Vagina (tissue), 2 donors: Measurements from ENCODE around the gene LGR6. TPM values are rescaled to one million over a fixed set of nuclear protein-coding genes. Genes with fewer than 3 reads are reported as not detected.

Experiments
- DNase-seq, 2 donors: peaks; one replicate each; pipeline ENCODE4 v3.0.0-alpha.2; 2017; ENCODE audit errors: extremely low spot score in 2 of 2
- H3K27ac ChIP-seq: fragments of 200-600 bp; sonication (generic); one replicate; pipeline ENCODE4 v1.5.1; 2019
- H3K27me3 ChIP-seq: fragments of 200-600 bp; sonication (generic); one replicate; pipeline ENCODE4 v1.5.1; 2019
- H3K36me3 ChIP-seq, 2 donors: fragments of 200-600 bp; sonication (generic); one replicate each; pipeline ENCODE4 v1.5.1; 2017 to 2019
- H3K4me1 ChIP-seq: fragments of 200-600 bp; sonication (generic); one replicate; pipeline ENCODE4 v1.5.1; 2019
- H3K4me3 ChIP-seq, 2 donors: fragments of 200-600 bp; sonication (generic); 1 replicate in 1 of 2; 2 replicates in 1 of 2; pipeline ENCODE4 v1.5.1; 2016 to 2019
- H3K9me3 ChIP-seq: fragments of 200-600 bp; sonication (generic); one replicate; pipeline ENCODE4 v1.5.1; 2019
- CTCF ChIP-seq, 3 experiments: fragments of 450-650 bp in 2 of 3; fragments of 200-600 bp in 1 of 3; sonication (generic) in 1 of 3; IDR thresholded peaks; one replicate each; pipeline ENCODE4 v1.5.1; 2017 to 2019; ENCODE audit warnings: antibody characterized with exemption in 3 of 3, mild to moderate bottlenecking in 2 of 3, moderate library complexity in 2 of 3
- POLR2A ChIP-seq, 2 donors: fragments of 450-650 bp; IDR thresholded peaks; one replicate each; pipeline ENCODE4 v1.6.1; 2017; ENCODE audit warnings: antibody characterized with exemption in 2 of 2, mild to moderate bottlenecking in 2 of 2, moderate library complexity in 2 of 2
- POLR2AphosphoS5 ChIP-seq, 2 donors: sonication (generic); formaldehyde crosslinking; IDR thresholded peaks; one replicate each; pipeline ENCODE4 v1.9.0; 2017; ENCODE audit warnings: antibody characterized with exemption in 2 of 2, mild to moderate bottlenecking in 2 of 2, low read depth in 1 of 2; ENCODE audit not compliant: insufficient read depth in 1 of 2
- intact Hi-C: fragments of 100-400 bp; cut with DNase I; formaldehyde crosslinking; loops from one replicate; pipeline ENCODE4 v1.15.1; 2023
- total RNA-seq: library from RNA; depleted of rRNA; stranded (reverse); fragments of >200 nt; gene quantifications from one replicate; pipeline ENCODE4 v1.2.3, GENCODE V29; 2016

The LGR6 gene
- total RNA-seq, 1 donor from 2014 or later = 6.6 TPM

DNA sequence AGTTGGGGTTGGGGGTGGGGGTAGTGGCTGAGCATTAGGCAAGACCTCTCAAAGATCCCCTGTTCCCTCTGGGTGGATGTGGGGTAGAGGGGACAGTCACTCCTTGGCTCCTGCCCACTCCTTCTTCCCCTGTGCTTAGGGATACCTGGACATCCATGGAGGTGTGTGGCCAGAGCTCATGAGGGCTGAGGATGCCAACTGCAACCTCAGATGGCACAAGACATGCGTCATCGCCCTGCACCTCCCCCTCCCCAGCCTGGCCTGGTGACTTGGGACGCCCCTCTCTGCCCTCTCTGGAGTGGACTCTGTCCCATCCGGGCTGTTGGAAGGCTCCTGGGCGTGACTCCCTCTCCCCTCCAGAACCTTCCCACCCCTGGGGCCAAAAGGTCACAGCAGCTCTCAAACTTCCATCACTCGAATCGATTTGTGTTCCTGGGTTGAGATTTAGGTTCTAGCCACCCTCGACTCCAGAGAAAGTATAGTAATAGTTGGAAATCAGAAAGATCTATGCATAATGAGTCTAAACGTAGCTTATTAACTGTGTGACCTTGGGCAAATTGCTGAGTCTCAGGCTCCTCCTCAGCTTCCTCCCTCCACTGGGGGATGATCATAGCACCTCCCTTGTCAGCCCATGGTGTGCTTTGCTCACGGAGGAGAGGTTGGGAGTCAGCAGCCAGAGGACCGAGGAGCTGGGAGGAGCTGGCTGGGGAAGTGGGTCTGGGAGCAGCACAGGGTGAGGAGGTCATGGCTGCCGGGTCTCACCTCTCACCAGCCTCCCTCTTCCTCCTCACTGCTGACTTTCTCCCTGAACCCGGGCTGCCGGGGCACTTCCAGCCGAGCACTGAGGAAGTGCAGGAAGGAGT lies 30.9 kb upstream of the LGR6 start:
- no peaks in the 10 kb centered on the region for H3K9me3 ChIP-seq
- no peak overlapping the region for H3K4me3 ChIP-seq
- peaks cover 17% of the 10 kb centered on the region for H3K4me1 ChIP-seq
- DNase-seq = no peak
- no peaks in the 10 kb centered on the region for H3K36me3 ChIP-seq
- intact Hi-C loops = no loop called here
- TF ChIP-seq POLR2AphosphoS5 (IDR thresholded peaks at IDR 0.05; ENCODE audit: insufficient read depth in 1 of 2, low read depth in 1 of 2) (no peak), POLR2A (IDR thresholded peaks at IDR 0.05) (no peak), CTCF (IDR thresholded peaks at IDR 0.05) (no peak)
- H3K27ac ChIP-seq = peak overlapping the region; percentile 36
- no peaks in the 10 kb centered on the region for H3K27me3 ChIP-seq

DNA sequence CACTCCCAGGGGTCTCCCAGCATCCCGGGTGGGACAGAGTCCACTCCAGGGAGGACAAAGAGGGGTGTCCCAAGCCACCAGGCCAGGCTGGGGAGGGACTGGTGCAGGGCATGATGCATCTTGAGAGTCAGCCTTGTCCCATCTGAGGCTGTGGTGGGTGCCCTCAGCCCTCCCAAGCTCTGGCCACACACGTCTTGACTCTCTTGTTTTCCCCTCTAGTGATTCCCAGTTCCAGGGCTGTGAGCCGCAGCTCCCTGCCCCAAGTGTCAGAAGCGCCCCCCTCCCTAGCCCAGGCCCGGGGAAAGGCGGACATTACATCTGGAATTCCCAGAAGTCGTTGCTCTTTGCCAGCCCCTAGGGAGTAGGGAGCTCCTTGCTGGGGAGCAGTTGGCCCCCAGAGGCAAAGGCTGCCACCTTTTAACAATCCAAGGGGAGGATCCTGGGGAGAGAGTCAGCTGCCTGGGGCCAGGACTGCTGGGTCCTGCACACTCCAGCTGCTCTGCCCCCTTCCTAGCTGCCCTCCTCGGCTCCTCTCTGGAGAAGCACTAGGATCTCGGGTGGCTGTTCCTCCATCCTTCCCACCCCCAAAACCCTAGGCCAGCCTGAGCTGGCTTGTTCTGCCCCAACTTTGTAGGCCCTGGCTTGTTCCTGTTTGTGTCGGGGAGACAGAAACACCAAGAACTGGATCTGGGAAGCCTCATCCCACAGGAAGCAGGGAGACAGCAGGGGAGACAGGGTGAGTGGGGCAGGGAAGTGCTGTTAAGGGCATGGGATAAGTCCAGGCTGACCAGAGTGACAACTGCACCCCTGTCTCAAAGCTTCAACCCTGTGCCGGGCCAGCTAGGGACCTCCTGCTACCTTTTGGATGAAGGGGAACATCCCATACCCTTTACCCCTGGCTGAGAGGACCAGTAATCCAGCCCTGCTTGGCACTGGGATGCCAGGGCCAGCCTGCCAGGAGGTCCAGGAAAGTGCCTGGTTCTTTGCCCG lies 30.0 kb upstream of the LGR6 start:
- H3K4me3 ChIP-seq = no peak overlapping the region
- intact Hi-C loops = no loop called here
- no peaks in the 10 kb centered on the region for H3K36me3 ChIP-seq
- DNase-seq = no peak
- no peaks in the 10 kb centered on the region for H3K27me3 ChIP-seq
- TF ChIP-seq POLR2A (IDR thresholded peaks at IDR 0.05) (no peak), POLR2AphosphoS5 (IDR thresholded peaks at IDR 0.05; ENCODE audit: insufficient read depth in 1 of 2, low read depth in 1 of 2) (no peak), CTCF (IDR thresholded peaks at IDR 0.05) (no peak)
- peaks cover 26% of the 10 kb centered on the region for H3K4me1 ChIP-seq
- peak overlapping the region; percentile 36 for H3K27ac ChIP-seq
- H3K9me3 ChIP-seq = no peaks in the 10 kb centered on the region

DNA sequence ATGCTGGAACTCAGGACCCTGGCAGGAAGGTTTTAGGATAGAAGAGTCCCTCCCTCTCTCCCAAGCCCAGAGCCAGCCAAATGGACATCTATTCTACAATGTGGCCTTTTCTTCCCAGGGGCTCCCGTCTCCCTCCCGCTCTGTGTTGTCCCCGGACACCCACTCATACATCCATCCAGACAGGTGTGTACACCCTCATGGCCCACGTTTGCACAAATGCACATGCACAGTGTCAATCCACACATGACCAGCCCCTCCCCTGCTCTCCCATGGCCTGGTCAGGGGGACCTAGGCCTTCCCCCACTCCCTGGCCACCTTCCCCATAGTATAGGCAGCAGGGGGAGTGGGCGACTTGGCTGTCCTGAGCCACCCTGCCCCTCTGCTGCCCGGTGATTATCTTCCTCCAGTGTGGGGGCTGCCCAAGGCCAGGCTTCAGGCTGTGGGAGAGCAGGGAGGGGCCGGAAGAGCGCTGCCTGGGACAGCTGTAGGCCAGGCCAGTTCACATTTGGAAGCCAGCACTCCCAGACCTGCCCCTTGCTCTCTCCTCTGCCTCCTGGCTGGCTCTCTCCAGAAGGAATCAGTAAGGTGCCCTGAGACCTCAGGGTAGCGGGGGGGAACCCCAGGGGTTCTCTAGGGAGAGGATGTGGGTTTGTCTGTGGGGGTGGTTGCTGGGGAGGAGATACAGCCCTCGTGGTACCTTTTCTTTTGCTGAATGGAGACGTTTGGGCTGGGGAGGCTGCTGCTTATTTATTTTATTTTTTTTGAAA lies 29.1 kb upstream of the LGR6 start:
- H3K27me3 ChIP-seq = no peaks in the 10 kb centered on the region
- H3K4me1 ChIP-seq = peaks cover 30% of the 10 kb centered on the region
- H3K4me3 ChIP-seq = no peak overlapping the region
- TF ChIP-seq CTCF (IDR thresholded peaks at IDR 0.05) = no peak
- no peak for TF ChIP-seq POLR2AphosphoS5 (IDR thresholded peaks at IDR 0.05; ENCODE audit: insufficient read depth in 1 of 2, low read depth in 1 of 2)
- TF ChIP-seq POLR2A (IDR thresholded peaks at IDR 0.05) = no peak
- no peaks in the 10 kb centered on the region for H3K9me3 ChIP-seq
- H3K36me3 ChIP-seq = no peaks in the 10 kb centered on the region
- DNase-seq = no peak
- H3K27ac ChIP-seq = peak overlapping the region; percentile 18
- intact Hi-C loops = no loop called here

DNA sequence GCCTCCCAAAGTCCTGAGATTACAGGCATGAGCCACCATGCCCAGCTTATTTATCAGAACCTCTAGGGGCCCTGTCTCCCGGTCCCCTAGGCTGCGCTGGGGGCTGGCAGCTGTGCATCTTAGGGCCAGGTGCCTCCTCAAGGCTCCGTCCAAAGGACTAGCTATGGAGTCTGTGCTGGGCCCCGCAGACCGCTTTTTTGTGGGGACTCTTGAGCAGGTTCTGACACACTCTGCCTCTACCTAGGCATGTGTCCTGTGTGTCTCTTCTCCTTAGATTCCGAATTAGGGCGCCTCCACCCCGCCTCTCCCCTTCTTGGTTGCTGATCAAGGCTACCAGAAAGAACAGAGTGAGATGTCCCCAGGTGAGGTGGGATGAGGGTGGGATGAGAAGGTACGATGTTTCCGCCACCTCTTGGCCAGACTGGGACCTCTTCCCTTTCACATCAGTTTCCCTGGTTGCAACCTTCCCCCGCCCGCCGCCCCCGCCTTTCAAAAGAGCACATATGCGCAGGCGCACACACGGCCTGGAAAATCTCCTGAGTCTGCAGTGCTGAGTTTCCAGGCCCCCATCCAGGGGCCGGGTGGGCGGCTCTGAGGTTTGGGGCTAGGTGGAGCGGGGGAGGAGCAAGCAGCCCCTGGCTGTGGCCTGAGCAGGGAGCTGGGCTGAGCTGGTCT lies 28.2 kb upstream of the LGR6 start:
- Histone ChIP-seq H3K36me3 (no peaks in the 10 kb centered on the region), H3K27ac (no peak overlapping the region), H3K27me3 (no peaks in the 10 kb centered on the region), H3K4me1 (peaks cover 30% of the 10 kb centered on the region), H3K9me3 (no peaks in the 10 kb centered on the region), H3K4me3 (no peak overlapping the region)
- TF ChIP-seq CTCF (IDR thresholded peaks at IDR 0.05) (no peak), POLR2AphosphoS5 (IDR thresholded peaks at IDR 0.05; ENCODE audit: insufficient read depth in 1 of 2, low read depth in 1 of 2) (no peak), POLR2A (IDR thresholded peaks at IDR 0.05) (no peak)
- DNase-seq = no peak
- intact Hi-C loops = no loop called here
